HEK293 (cell line): ENCODE results near the gene OR51E1.

ENCODE experiments used
- CTCF ChIP-seq: fragments of 450-650 bp; formaldehyde crosslinking; IDR thresholded peaks from 2 replicates; pipeline ENCODE4 v1.5.1; 2016; ENCODE audit warnings: missing biosample characterization, missing genetic modification characterization
- REST ChIP-seq: fragments of 450-650 bp; formaldehyde crosslinking; IDR thresholded peaks from 2 replicates; pipeline ENCODE4 v1.5.1; 2016; ENCODE audit warnings: missing biosample characterization, missing genetic modification characterization
- TSHZ1 ChIP-seq: fragments of 450-650 bp; formaldehyde crosslinking; IDR thresholded peaks from 2 replicates; pipeline ENCODE4 v1.5.1; 2016; ENCODE audit warnings: missing biosample characterization, missing genetic modification characterization, borderline replicate concordance
- YY1 ChIP-seq: fragments of 450-650 bp; formaldehyde crosslinking; IDR thresholded peaks from 2 replicates; pipeline ENCODE4 v1.5.1; 2018; ENCODE audit warnings: missing biosample characterization, missing genetic modification characterization
- ZBTB1 ChIP-seq: fragments of 450-650 bp; formaldehyde crosslinking; IDR thresholded peaks from 2 replicates; pipeline ENCODE4 v1.5.1; 2016; ENCODE audit warnings: missing biosample characterization, missing genetic modification characterization
- ZBTB11 ChIP-seq: fragments of 450-650 bp; formaldehyde crosslinking; conservative IDR thresholded peaks from 2 replicates; pipeline ENCODE4 v1.5.1; 2016; ENCODE audit warnings: low read depth, missing biosample characterization, missing genetic modification characterization
- ZNF133 ChIP-seq: fragments of 450-650 bp; formaldehyde crosslinking; IDR thresholded peaks from 2 replicates; pipeline ENCODE4 v1.5.1; 2016; ENCODE audit warnings: missing biosample characterization, missing genetic modification characterization
- ZNF513 ChIP-seq: fragments of 450-650 bp; IDR thresholded peaks from 2 replicates; pipeline ENCODE4 v1.5.1; 2018; ENCODE audit warnings: missing biosample characterization, missing genetic modification characterization
- ZSCAN5A ChIP-seq: fragments of 450-650 bp; formaldehyde crosslinking; IDR thresholded peaks from 2 replicates; pipeline ENCODE4 v1.5.1; 2016; ENCODE audit warnings: missing biosample characterization, missing genetic modification characterization

- no peak for TF ChIP-seq TSHZ1 (tag by site-specific recombination)
- TF ChIP-seq ZSCAN5A (tag by site-specific recombination): no peak
- TF ChIP-seq ZNF133: no peak
- no peak for TF ChIP-seq CTCF (tag by site-specific recombination)
- TF ChIP-seq YY1 (tag by site-specific recombination): no peak
- no peak for TF ChIP-seq ZBTB1
- TF ChIP-seq REST (tag by site-specific recombination): no peak
- TF ChIP-seq ZNF513 (tag by site-specific recombination): no peak
- TF ChIP-seq ZBTB11: no peak
Measured at GRCh38 chr11:4647766-4648165, 4.0 kb downstream of the OR51E1 start.
